Measurements from ENCODE around the gene LMX1A. TPM values are rescaled to one million over a fixed set of nuclear protein-coding genes. Genes with fewer than 3 reads are reported as not detected.
A peak's percentile ranks its signal among the peaks of the same experiment; 100 is the strongest.

LMX1A gene
- total RNA-seq, result 0.22 TPM

GRCh38 chr1:165355977-165356811 lies at the start of gene LMX1A:
LMX1A (minus strand) TSS chr1:165356715; CDS start chr1:165355559, 1,156 bp downstream.
- ATAC-seq (peak; percentile 63), DNase-seq (ENCODE audit: low spot score) (peak; percentile 58)
- intact Hi-C loops (cut with DNase I), result no loop called here

- ATAC-seq, result peak; percentile 52
- intact Hi-C loops (cut with DNase I), result no loop called here
- DNase-seq (ENCODE audit: low spot score), result no peak
These were observed 47.4 kb upstream of the LMX1A start for GRCh38 chr1:165403835-165404482.

GRCh38 chr1:165402517-165403111 lies 46.1 kb upstream of the LMX1A start:
- no peak for ATAC-seq
- DNase-seq (ENCODE audit: low spot score), result no peak
- intact Hi-C loops (cut with DNase I), result no loop called here

GRCh38 chr1:165397944-165398343 lies 41.4 kb upstream of the LMX1A start:
- intact Hi-C loops (cut with DNase I), result loop anchor here (10.0 kb wide), 1 partner anchor 517 kb away; no protein-coding TSS in a partner anchor
- DNase-seq (ENCODE audit: low spot score), result no peak
- ATAC-seq, result peak; percentile 74

- intact Hi-C loops (cut with DNase I), result loop anchor here (10.0 kb wide), 1 partner anchor 519 kb away; no protein-coding TSS in a partner anchor
- no peak for DNase-seq (ENCODE audit: low spot score)
- ATAC-seq, result no peak
These were observed 39.4 kb upstream of the LMX1A start for GRCh38 chr1:165395901-165396300.

- ATAC-seq, result no peak
- intact Hi-C loops (cut with DNase I), result loop anchor here (10.0 kb wide), 1 partner anchor 519 kb away; no protein-coding TSS in a partner anchor
- DNase-seq (ENCODE audit: low spot score), result no peak
These were observed 39.0 kb upstream of the LMX1A start for GRCh38 chr1:165395478-165395877.

GRCh38 chr1:165392634-165393571 lies 36.4 kb upstream of the LMX1A start:
- ATAC-seq, result peak; percentile 99
- intact Hi-C loops (cut with DNase I), result loop anchor here (5.0 to 10.0 kb wide), 2 partner anchors 199 to 522 kb away; no protein-coding TSS in a partner anchor
- DNase-seq (ENCODE audit: low spot score), result peak; percentile 95

GRCh38 chr1:165389609-165390008 lies 33.1 kb upstream of the LMX1A start:
- DNase-seq (ENCODE audit: low spot score) (no peak), ATAC-seq (no peak)
- intact Hi-C loops (cut with DNase I), result loop anchor here (5.0 to 10.0 kb wide), 2 partner anchors 203 to 525 kb away; no protein-coding TSS in a partner anchor

GRCh38 chr1:165387961-165388360 lies 31.4 kb upstream of the LMX1A start:
- no peak for DNase-seq (ENCODE audit: low spot score)
- intact Hi-C loops (cut with DNase I), result no loop called here
- ATAC-seq, result no peak

GRCh38 chr1:165387505-165387904 lies 31.0 kb upstream of the LMX1A start:
- ATAC-seq (no peak), DNase-seq (ENCODE audit: low spot score) (no peak)
- intact Hi-C loops (cut with DNase I), result no loop called here

GRCh38 chr1:165383599-165384405 lies 27.3 kb upstream of the LMX1A start:
- intact Hi-C loops (cut with DNase I), result loop anchor here (5.0 kb wide), 1 partner anchor 1377 kb away; no protein-coding TSS in a partner anchor
- DNase-seq (ENCODE audit: low spot score) (no peak), ATAC-seq (peak; percentile 47)

GRCh38 chr1:165383067-165383466 lies 26.6 kb upstream of the LMX1A start:
- ATAC-seq (peak; percentile 98), DNase-seq (ENCODE audit: low spot score) (peak; percentile 82)
- intact Hi-C loops (cut with DNase I), result loop anchor here (5.0 kb wide), 1 partner anchor 1376 kb away; no protein-coding TSS in a partner anchor

GRCh38 chr1:165381745-165382505 lies 25.4 kb upstream of the LMX1A start:
- DNase-seq (ENCODE audit: low spot score) (no peak), ATAC-seq (no peak)
- intact Hi-C loops (cut with DNase I), result loop anchor here (5.0 kb wide), 1 partner anchor 1375 kb away; no protein-coding TSS in a partner anchor

- intact Hi-C loops (cut with DNase I), result no loop called here
- no peak for DNase-seq (ENCODE audit: low spot score)
- ATAC-seq, result no peak
These were observed 20.3 kb upstream of the LMX1A start for GRCh38 chr1:165376811-165377311.

GRCh38 chr1:165376041-165376810 lies 19.7 kb upstream of the LMX1A start:
- intact Hi-C loops (cut with DNase I), result no loop called here
- DNase-seq (ENCODE audit: low spot score) (peak; percentile 94), ATAC-seq (peak; percentile 96)

GRCh38 chr1:165375623-165376022 lies 19.1 kb upstream of the LMX1A start:
- ATAC-seq (no peak), DNase-seq (ENCODE audit: low spot score) (no peak)
- intact Hi-C loops (cut with DNase I), result no loop called here
